NCI-H128 (cell line): Measurements from ENCODE around the gene AGA.
A peak's percentile ranks its signal among the peaks of the same experiment; 100 is the strongest.

Experiments used
- DNase-seq: peaks from one replicate; lab custom pipeline; 2025; ENCODE audit not compliant: unreplicated experiment; lab: John Stamatoyannopoulos, UW

The AGA gene

GRCh38 chr4:177441803-177442622 lies at the start of gene AGA:
Gene AGA (minus strand): TSS chr4:177442437. CDS start chr4:177442375, 62 bp downstream.
- peak; percentile 68 for DNase-seq

DNA sequence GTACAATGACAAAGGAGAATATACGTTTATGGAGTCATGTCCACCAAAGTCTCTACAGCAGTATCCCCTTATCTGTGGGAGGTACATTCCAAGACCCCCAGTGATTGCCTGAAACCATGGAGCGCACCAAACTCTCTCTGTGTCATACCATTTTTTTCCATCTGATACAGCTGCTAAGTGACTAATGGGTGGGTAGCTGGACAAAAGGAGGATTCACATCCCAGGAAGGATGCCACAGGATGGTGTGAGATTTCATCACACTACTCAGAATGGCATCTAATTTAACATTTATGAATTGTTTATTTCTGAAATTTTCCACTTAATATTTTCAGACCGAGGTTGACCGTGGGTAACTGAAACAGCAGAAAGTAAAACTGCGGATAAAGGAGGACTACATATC lies 49.8 kb upstream of the AGA start:
- no peak for DNase-seq

DNA sequence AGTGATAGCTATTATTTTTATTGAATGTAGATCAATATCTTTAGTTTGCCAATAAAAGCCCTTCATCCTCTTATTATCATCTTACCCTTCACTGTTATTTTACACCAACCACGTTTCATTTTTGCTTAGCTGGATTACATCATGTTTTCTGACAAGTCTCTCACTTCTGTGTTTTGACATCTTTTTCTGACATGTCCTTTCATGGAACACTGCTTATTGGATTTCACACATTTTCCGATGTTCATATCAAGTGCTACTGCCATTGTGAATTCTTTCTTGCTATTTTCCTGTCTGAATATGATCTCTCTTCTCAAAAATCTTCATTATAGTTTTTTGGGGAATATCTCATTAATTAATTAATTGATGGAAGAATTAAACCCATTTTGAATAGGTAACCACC lies 48.5 kb upstream of the AGA start:
- DNase-seq, result no peak

DNA sequence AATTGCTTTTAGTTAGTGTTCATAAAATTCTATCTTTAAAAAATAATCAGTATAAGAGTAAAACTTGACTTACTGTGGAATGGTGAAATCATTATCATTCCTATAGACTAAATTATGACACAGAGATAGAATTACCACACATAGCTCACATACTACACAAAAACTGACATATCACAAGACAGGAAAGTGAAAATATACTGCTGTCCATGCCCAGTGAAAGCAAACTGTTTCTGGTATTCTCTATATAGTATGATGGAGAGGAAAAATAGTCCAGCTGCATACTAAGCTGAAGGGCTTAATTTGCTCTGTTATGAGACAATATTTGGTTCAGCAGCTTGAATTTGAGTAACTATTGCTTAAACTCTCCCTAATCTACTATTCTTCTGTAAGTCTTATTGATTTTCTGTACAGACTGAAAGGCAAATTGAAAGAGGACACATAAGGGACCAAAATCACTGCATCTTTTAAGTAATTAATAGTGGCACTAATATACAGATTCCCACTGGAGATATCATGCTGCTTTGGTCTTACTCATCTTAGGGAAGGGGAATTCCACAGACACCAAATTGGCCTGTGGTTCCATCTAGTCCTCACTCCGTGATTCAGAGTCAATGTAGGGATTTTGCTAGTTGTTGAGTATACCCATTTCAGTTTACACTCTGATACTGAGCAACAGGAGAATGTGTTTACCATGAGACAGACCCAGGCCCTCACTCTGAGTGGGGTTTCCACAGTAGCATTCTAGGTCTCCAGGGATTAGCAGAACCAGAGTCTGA lies 47.4 kb upstream of the AGA start:
- DNase-seq, result no peak

DNA sequence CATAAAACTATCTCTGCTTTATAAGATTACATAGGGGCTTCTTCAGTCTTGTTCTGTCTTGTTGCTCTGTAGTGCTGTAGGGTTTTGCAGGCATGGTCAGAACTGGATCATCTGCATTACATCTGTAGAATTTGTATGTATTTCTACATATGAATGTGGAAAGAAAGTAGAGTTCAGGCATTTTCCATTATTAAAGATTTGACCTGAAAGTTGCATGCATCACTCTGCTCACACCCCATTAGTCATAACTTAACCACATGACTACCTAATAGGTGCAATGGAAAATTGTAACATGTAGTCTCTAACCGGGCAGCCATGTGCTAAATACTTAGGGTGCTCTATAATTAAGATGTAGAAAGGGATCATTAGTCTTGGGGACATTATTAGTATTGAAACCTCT lies 45.7 kb upstream of the AGA start:
- no peak for DNase-seq

DNA sequence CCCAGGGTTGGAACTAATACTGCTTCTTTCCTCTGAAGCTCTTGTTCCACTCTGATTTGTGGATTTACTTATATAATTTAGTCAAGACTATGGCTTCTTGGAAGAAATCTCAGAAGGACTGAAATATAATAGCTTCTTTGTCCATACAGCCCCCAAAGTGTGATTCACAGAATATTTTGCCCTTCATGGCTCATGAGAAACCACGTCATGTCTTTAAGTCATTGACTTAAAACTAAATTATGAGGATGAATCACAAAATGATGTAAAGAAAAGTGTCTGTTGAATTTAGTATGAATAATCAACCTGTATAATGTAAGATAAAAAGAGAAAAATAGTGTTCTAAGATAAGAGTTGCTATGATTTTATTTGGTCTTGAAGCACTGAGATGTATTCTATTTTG lies 43.3 kb upstream of the AGA start:
- no peak for DNase-seq

DNA sequence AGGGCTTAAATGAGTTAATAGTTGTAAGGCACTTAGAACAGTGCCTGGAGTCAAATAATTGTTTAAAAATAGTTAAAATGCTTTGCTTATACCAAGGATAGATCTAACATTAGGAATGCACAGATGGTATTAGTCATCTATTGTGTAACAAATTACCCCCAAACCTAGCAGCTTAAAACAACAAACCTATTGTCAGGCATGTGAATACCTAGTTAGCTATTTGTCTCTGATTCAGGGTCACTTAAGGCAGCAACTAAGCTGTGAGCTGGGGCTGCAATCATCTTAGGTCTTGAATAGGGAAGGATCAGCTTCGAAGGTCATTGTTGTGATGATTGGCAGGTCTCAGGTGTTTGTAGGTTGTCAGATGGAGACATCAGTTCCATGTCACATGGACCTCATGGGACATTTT lies 42.4 kb upstream of the AGA start:
- no peak for DNase-seq

GRCh38 chr4:177483760-177484159 lies 41.5 kb upstream of the AGA start:
- no peak for DNase-seq

GRCh38 chr4:177483271-177483670 lies 41.0 kb upstream of the AGA start:
- DNase-seq, result no peak

DNA sequence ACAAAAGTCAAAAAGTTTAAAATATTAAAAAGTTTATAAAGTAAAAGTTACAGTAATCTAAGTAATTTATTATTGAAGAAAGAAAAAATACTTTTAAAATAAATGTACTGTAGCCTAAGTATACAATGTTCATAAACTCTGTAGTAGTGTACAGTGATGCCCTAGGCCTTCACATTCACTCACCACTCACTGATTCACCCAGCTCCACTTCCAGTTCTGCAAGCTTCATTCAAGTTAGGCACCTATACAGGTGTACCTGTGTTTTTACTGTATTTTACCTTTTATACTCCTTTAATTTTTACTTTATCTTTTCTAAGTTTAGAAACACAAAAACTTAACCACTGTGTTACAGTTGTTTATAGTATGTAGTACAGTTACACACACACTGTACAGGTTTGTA lies 40.1 kb upstream of the AGA start:
- no peak for DNase-seq

DNA sequence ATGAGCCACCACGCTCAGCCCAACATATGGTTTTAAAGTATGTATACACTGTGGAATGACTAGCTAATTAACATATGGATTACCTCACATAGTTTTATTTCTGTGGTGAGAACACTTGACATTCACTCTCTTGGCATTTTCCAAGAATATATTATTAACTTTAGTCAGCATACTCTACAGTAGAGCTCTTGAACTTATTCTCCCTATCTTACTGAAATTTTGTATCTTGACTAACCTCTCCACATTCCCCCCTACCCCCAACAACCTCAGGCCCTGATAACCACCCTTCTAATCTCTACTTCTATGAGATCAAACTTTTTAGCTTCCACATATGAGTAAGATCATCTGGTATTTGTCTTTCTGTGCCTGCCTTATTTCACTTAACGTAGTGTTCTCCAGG lies 38.6 kb upstream of the AGA start:
- no peak for DNase-seq

DNA sequence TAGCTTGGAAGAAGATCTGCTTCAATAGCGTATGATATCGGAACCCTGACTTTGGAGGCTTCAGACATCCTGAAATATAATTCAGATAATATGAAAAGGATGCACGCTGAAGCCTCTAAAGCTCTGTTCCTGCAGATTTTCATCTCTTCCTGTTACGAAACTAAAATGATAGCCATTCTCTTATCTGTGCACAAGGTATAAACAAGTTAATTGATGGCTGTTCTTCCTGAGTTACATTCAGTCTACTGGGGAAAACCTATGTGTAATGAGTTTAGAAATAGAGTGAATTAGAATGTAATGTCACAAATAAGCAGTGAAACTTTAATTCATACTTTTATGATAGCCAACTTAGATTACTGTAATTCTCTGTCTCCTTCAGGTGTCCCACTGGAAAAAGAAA lies 36.8 kb upstream of the AGA start:
- DNase-seq, result no peak

- no peak for DNase-seq
Measured at GRCh38 chr4:177478496-177478895, 36.3 kb upstream of the AGA start.

DNA sequence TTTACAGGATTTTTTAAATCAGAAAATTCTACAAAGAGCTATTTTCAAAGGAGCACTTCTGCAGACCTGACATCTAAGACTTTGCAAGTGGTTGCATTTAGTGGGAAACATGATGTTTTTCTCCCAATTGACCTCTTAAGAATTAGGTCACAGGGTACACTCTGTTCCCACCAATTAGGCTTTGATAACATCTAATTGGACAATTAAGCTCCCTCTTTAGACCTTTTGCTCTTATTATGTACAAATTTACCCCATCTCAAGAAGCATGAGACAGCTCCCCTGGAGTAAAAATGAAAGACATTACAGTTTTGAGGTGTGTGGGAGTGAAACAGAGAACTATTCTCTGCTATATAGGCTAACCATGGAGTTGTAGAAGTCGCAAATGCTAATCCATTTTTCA lies 31.8 kb upstream of the AGA start:
- DNase-seq, result no peak

DNA sequence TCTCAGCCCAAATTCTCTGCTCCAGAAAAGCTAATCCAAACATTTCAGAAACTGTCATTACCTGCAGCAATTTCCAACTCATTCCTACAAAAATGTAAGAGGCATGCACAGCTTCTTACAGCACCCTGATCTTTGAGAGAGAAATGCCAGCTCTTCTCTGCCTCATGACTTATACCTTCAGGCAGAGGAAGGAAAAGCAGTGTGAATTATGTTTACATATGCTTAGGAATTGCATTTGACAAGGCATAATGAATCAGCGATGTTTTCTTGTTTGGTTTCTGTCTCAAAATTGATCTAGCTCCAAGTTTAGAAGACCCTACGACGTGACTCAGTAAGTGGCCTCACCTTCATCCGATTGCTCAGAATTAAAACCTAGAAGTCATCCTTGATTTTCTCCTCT lies 21.8 kb upstream of the AGA start:
- DNase-seq, result no peak

GRCh38 chr4:177461606-177462005 lies 19.4 kb upstream of the AGA start:
- no peak for DNase-seq

- no peak for DNase-seq
Measured at GRCh38 chr4:177460460-177460859, 18.2 kb upstream of the AGA start.

- DNase-seq, result no peak
Measured at GRCh38 chr4:177455561-177455970, 13.3 kb upstream of the AGA start.

DNA sequence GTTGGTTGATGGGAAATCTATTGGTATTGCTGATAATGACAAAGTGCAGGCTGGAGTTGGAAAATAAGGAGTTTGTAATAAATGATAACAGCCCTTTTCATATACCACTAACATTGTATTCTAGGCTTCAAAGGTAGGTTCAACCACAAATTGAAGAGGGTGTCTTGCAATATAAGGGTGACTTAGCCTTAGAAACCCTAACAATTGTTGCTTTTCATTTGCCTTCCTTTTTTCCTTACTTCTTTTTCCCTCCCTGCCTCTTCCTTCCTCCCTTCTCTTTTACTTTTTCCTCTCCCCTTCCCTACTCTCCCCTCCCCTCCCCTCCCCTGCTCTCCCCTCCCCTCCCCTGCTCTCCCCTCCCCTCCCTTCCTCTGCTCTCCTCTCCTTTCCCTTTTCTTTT lies 10.9 kb upstream of the AGA start:
- no peak for DNase-seq

DNA sequence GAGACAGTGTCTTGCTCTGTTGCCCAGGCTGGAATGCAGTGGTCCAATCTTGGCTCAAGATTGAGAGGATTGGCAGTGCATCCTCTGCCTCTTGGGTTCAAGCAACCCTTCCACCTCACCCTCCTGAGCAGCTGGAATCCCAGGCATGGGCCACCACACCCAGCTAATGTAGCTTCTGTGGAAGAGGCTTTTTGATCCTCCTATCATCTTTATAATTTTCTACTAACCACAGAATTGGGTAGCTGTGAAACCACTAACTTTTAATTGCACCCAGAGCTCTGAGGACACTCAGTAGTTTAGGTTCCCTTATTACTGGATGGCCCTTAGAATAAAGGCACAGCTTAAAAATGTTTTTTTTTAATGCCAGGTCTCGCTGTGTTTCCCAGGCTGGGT lies 8.9 kb upstream of the AGA start:
- DNase-seq, result no peak

DNA sequence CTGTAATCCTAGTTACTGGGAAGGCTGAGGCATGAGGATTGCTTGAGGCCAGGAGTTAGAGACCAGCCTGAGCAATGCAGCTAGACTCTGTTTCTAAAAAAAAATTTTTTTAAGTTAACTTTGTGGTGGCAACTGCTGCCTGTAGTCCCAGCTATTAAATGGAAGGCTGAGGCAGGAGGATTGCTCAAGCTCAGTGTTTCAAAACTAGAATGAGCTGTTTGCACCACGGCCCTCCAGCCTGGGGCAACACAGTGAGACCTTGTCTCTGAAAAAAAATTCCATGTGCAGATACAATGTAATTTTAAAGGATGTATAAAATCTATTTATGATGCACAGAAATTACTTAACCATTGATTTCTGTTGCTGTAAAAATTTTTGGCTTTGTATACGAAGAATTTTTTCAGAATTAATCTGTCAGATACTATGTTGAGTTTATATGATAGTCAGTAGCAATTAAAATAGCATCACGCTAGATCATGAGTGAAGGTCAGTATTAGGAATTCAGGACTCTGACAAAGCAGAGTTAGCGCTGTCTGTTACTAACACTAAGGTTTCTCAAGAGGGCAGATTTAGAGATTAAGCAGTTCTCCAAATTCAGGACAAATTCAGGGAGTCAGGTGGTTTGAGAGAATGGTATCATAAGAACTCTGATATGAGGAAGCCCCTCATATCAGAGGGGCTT lies 8.3 kb upstream of the AGA start:
- no peak for DNase-seq

DNA sequence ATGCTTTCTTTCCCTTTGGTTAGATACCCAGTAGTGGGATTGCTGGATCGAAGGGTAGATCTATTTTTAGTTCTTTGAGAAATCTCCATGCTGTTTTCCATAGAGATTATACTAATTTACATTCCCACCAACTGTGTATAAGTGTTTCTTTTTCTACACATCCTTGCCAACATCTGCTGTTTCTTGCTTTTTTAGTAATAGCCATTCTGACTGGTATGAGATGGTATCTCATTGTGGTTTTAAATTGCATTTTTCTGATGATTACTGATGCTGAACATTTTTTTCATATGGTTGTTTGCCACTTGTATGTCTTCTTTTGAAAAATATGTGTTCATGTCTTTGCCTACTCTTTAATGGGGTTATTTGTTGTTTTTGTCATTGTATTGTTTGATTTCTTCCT lies 6.6 kb upstream of the AGA start:
- no peak for DNase-seq
